ENCODE results near the gene SYNC.

Gene SYNC

DNA sequence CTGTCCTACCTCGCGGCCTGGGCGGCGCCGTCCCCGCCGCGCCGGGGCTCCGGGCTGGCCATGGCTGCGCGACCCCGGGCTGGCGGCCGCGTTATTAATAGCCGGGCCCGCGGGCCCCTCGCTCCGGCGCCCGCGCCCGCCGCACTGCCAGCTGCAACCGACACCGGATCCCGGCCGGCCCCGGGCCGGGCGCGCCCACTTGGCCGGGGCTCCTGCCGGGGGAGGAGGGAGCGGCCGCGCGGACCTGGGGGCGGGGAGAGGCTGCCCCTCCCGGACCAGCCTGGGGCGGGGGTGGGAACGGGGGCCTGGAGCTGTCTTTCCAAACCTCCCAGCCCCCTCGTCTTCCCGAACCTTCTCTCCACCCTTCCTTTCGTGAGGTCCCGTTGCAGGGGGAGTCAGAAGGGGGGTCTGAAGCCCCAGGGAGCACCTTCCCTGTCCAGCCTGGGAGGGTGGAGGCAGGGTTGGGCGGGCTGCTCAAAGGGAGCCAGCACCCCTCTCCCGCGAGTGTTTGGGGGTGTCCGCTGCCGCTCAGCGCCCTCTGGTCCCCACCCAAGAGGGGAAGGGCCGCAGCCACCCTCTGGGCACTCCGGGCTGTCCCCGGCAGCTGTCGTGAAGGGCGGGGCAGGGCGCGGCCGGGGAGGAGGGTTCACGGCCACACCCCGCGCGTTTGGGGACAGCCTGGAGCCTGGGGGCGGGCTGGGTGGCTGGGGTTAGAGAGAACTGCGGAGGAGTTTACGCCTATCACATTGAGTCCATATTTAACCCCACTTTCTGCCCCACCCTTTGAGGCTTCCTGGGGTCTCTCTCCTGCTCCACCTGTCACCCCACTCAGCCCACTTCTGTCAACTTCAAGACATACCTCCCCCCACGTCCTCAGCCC, at the start of gene SYNC:
TSS of gene SYNC (minus strand) at position 172 of the 880 bp plus-strand sequence. CDS start at position 62, 110 bp downstream.
- H3K4me2 ChIP-seq (ENCODE audit: low read length): peak within 1 kb of the TSS; percentile 16; the same call in 1 of the 2 replicates
- no peak; the same call in 1 of the 2 replicates for TF ChIP-seq EZH2phosphoT487 (IDR thresholded peaks at IDR 0.05; ENCODE audit: borderline replicate concordance, low read length)
- TF ChIP-seq, protein P1, sequence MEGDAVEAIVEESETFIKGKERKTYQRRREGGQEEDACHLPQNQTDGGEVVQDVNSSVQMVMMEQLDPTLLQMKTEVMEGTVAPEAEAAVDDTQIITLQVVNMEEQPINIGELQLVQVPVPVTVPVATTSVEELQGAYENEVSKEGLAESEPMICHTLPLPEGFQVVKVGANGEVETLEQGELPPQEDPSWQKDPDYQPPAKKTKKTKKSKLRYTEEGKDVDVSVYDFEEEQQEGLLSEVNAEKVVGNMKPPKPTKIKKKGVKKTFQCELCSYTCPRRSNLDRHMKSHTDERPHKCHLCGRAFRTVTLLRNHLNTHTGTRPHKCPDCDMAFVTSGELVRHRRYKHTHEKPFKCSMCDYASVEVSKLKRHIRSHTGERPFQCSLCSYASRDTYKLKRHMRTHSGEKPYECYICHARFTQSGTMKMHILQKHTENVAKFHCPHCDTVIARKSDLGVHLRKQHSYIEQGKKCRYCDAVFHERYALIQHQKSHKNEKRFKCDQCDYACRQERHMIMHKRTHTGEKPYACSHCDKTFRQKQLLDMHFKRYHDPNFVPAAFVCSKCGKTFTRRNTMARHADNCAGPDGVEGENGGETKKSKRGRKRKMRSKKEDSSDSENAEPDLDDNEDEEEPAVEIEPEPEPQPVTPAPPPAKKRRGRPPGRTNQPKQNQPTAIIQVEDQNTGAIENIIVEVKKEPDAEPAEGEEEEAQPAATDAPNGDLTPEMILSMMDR (IDR thresholded peaks at IDR 0.05; ENCODE audit: low read depth, low read length, poor library complexity, severe bottlenecking): no peak
- H3K9me2 ChIP-seq (replicated peaks; ENCODE audit: control insufficient read depth, low read length): no peaks in the 10 kb centered on the region
- H3K27ac ChIP-seq (ENCODE audit: low read depth, low read length): no peak within 1 kb of the TSS
- no peak within 1 kb of the TSS for H3K4me3 ChIP-seq (ENCODE audit: low read length)
- no peaks in the 10 kb centered on the region for H3F3A ChIP-seq (ENCODE audit: control insufficient read depth, insufficient read depth)
- peaks cover 15% of the 10 kb centered on the region for H3K4me1 ChIP-seq (ENCODE audit: control insufficient read depth, low read length)
- no peaks in the 10 kb centered on the region for H4K20me1 ChIP-seq (ENCODE audit: control insufficient read depth, insufficient read depth, low read depth, low read length)
- H3K9me3 ChIP-seq (ENCODE audit: control insufficient read depth, insufficient read depth, low read length): no peaks in the 10 kb centered on the region
- peaks cover 37% of the 10 kb centered on the region for H3K27me3 ChIP-seq (ENCODE audit: control insufficient read depth, low read length)
- H3K79me2 ChIP-seq (ENCODE audit: control insufficient read depth, low read length): no peaks in the 10 kb centered on the region
- H3K36me3 ChIP-seq (ENCODE audit: control insufficient read depth, low read length): no peaks in the 10 kb centered on the region

DNA sequence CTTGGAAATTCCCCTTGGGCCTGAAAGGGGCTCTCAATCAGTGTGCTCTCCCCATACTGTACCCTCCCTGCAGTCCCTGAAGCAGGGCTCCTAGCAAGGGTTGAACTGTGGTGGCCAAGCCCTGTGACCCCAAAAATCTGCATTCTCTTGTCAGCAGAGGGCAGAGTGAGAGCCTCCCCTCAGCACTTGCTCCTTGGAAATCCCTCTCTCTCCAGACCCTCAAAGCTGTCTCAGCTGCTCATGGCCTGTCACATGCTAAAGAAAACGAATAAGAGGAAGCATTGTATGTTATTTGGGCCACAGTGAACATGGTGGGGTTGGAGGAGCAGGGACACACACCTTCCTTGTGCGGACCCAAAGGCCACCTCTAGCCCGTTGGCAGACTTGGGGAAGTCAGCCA, 47.2 kb upstream of the SYNC start:
- Histone ChIP-seq H3K27ac (ENCODE audit: low read depth, low read length) (no peak overlapping the region), H4K20me1 (ENCODE audit: control insufficient read depth, insufficient read depth, low read depth, low read length) (no peaks in the 10 kb centered on the region), H3K9me2 (replicated peaks; ENCODE audit: control insufficient read depth, low read length) (no peaks in the 10 kb centered on the region), H3K79me2 (ENCODE audit: control insufficient read depth, low read length) (no peaks in the 10 kb centered on the region), H3K27me3 (ENCODE audit: control insufficient read depth, low read length) (peaks cover 21% of the 10 kb centered on the region), H3K4me1 (ENCODE audit: control insufficient read depth, low read length) (peaks cover 9% of the 10 kb centered on the region), H3K36me3 (ENCODE audit: control insufficient read depth, low read length) (no peaks in the 10 kb centered on the region), H3K4me3 (ENCODE audit: low read length) (no peak overlapping the region), H3K4me2 (ENCODE audit: low read length) (no peak overlapping the region), H3F3A (ENCODE audit: control insufficient read depth, insufficient read depth) (no peaks in the 10 kb centered on the region), H3K9me3 (ENCODE audit: control insufficient read depth, insufficient read depth, low read length) (no peaks in the 10 kb centered on the region)
- TF ChIP-seq, protein P1 (IDR thresholded peaks at IDR 0.05; ENCODE audit: low read depth, low read length, poor library complexity, severe bottlenecking): peak; percentile 20
- no peak for TF ChIP-seq EZH2phosphoT487 (IDR thresholded peaks at IDR 0.05; ENCODE audit: borderline replicate concordance, low read length)

DNA sequence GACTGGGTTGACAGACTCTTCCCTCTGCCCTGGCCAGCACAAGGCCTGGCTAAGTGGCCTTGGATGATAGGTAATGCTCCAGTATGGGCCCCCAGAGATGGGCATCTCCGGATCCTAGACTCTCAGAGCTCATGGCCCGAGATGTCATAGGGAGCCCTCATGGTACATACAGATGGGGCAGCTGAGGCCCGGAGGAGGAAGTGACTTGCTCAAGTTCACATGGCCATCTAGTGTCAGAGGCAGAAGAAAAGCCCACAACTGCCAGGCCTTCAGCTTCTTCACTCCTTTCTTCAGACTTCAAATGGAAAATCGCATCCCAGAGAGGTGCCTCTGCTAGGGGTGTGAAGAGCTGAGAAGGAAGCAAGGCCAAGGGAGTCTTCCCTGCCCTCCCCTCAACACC, 46.8 kb upstream of the SYNC start:
- TF ChIP-seq, protein P1 (IDR thresholded peaks at IDR 0.05; ENCODE audit: low read depth, low read length, poor library complexity, severe bottlenecking): no peak
- no peak for TF ChIP-seq EZH2phosphoT487 (IDR thresholded peaks at IDR 0.05; ENCODE audit: borderline replicate concordance, low read length)
- no peak overlapping the region for H3K27ac ChIP-seq (ENCODE audit: low read depth, low read length)
- no peaks in the 10 kb centered on the region for H4K20me1 ChIP-seq (ENCODE audit: control insufficient read depth, insufficient read depth, low read depth, low read length)
- H3K9me2 ChIP-seq (replicated peaks; ENCODE audit: control insufficient read depth, low read length): no peaks in the 10 kb centered on the region
- no peak overlapping the region for H3K4me3 ChIP-seq (ENCODE audit: low read length)
- H3K36me3 ChIP-seq (ENCODE audit: control insufficient read depth, low read length): no peaks in the 10 kb centered on the region
- H3F3A ChIP-seq (ENCODE audit: control insufficient read depth, insufficient read depth): no peaks in the 10 kb centered on the region
- peaks cover 21% of the 10 kb centered on the region for H3K27me3 ChIP-seq (ENCODE audit: control insufficient read depth, low read length)
- H3K79me2 ChIP-seq (ENCODE audit: control insufficient read depth, low read length): no peaks in the 10 kb centered on the region
- peaks cover 7% of the 10 kb centered on the region for H3K4me1 ChIP-seq (ENCODE audit: control insufficient read depth, low read length)
- H3K4me2 ChIP-seq (ENCODE audit: low read length): no peak overlapping the region
- H3K9me3 ChIP-seq (ENCODE audit: control insufficient read depth, insufficient read depth, low read length): no peaks in the 10 kb centered on the region

Measured in DOHH2 (cell line).